SH-SY5Y (cell line): ENCODE data around the gene FKBP5.

Experiments
- GATA2 ChIP-seq: IDR thresholded peaks from 2 replicates; pipeline ENCODE4 v1.6.1; 2011; ENCODE audit warnings: mild to moderate bottlenecking, low read depth, low read length
- GATA3 ChIP-seq: IDR thresholded peaks from 2 replicates; pipeline ENCODE4 v1.6.1; 2011; ENCODE audit warnings: low read depth, mild to moderate bottlenecking, low read length, moderate library complexity

DNA sequence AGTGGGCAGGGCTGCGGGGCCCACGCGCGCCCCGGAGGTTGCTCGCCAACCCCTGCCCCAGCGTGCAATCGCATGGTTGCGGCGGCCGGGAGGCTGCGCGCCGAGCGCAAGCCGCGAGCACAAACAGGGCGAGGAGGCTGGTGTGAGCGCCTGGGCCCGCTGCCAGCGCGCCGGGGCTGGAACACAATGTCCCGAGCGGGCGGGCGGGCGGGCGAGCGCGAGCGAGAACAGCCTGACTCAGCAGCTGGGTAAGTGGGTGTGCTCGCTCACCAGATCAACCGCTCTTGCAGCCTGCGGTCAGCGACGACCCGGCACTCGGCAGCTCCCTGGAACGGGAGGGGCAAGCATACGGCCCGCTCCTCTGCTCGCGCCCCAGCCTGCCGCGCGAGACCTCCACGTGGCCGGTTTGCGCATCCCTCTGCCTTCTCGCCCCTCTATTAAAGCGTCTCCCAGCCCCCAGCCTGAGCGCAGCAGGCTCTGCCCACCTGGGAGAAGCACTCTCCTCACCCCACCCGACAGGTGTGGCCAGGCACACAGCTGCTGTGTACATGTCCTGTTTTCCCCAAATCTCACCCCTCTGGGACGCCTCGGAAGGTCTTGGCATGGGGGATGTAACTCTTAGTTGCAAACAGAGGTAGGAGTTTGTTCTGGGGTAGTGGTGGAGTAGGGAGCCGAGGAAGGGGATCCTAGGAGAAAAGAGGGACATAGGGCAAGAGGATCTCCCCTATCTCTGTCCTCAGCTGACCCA is 39.4 kb upstream of the FKBP5 start:
- no peak for TF ChIP-seq GATA3
- TF ChIP-seq GATA2 = no peak
